ENCODE measurements around the gene SPTBN1.

DNA sequence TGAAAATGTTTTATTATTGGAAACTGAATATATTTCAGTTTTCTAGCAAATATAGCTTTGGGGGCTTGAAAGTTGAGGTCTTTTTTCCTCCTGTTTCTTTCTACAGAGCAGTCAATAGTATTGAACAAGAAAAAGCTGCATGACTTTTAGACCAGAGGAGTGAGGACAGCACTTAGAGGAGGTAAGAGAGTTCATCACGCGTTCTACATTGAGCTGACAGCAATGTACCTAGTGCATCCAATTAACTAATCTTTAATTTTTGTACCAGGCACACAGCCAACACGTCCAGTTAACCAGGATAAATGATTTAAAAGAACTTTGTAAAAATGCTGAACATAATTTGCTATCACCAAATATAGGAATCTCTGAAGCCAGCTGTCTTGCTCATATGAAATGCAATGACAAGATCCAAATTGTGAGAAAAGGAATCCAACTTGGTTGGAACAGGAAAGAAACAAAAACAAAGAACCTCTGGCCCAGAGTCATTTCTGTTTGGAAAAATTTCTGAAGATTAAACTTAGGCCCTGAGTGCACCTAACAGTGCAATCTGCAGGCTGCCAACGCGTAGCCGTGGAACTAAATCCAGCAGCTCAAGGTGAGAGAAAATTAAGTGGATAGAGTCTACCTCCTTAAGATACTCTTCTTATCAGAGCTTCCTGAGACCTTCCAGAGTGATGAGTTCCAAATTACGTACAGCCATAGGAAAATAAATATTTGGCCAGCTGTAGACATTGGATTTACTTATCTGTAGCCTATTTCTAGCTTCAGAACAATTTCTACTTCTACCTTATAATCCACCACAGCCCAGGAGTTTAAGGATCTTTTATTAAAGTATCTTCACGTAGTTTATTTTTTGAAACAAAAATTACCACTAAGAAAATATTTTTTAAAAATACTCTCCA is 20.6 kb upstream of the SPTBN1 start:
- TF ChIP-seq YY1 (IDR thresholded peaks at IDR 0.05; ENCODE audit: insufficient read depth, insufficient replicate concordance, low read depth, low read length): no peak
- TF ChIP-seq ZNF720 (CRISPR knock-in tag; IDR thresholded peaks at IDR 0.05): no peak
- no peak for TF ChIP-seq POLR2A (IDR thresholded peaks at IDR 0.05; ENCODE audit: insufficient read depth in 1 of 2, low read depth in 2 of 2, low read length in 2 of 2)
- TF ChIP-seq, protein P1, sequence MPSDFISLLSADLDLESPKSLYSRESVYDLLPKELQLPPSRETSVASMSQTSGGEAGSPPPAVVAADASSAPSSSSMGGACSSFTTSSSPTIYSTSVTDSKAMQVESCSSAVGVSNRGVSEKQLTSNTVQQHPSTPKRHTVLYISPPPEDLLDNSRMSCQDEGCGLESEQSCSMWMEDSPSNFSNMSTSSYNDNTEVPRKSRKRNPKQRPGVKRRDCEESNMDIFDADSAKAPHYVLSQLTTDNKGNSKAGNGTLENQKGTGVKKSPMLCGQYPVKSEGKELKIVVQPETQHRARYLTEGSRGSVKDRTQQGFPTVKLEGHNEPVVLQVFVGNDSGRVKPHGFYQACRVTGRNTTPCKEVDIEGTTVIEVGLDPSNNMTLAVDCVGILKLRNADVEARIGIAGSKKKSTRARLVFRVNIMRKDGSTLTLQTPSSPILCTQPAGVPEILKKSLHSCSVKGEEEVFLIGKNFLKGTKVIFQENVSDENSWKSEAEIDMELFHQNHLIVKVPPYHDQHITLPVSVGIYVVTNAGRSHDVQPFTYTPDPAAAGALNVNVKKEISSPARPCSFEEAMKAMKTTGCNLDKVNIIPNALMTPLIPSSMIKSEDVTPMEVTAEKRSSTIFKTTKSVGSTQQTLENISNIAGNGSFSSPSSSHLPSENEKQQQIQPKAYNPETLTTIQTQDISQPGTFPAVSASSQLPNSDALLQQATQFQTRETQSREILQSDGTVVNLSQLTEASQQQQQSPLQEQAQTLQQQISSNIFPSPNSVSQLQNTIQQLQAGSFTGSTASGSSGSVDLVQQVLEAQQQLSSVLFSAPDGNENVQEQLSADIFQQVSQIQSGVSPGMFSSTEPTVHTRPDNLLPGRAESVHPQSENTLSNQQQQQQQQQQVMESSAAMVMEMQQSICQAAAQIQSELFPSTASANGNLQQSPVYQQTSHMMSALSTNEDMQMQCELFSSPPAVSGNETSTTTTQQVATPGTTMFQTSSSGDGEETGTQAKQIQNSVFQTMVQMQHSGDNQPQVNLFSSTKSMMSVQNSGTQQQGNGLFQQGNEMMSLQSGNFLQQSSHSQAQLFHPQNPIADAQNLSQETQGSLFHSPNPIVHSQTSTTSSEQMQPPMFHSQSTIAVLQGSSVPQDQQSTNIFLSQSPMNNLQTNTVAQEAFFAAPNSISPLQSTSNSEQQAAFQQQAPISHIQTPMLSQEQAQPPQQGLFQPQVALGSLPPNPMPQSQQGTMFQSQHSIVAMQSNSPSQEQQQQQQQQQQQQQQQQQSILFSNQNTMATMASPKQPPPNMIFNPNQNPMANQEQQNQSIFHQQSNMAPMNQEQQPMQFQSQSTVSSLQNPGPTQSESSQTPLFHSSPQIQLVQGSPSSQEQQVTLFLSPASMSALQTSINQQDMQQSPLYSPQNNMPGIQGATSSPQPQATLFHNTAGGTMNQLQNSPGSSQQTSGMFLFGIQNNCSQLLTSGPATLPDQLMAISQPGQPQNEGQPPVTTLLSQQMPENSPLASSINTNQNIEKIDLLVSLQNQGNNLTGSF (CRISPR knock-in tag; IDR thresholded peaks at IDR 0.05): no peak
- TF ChIP-seq HCFC1 (IDR thresholded peaks at IDR 0.05; ENCODE audit: low read depth, low read length): no peak
- no peak for TF ChIP-seq CBFB (CRISPR knock-in tag; IDR thresholded peaks at IDR 0.05)
- no peak for TF ChIP-seq UBTF (CRISPR knock-in tag; IDR thresholded peaks at IDR 0.05)
- TF ChIP-seq TMF1 (CRISPR knock-in tag; IDR thresholded peaks at IDR 0.05; ENCODE audit: low read depth): no peak
- no peak for TF ChIP-seq ZNF280B (CRISPR knock-in tag; IDR thresholded peaks at IDR 0.05; ENCODE audit: borderline replicate concordance)
- TF ChIP-seq ELF3 (CRISPR knock-in tag; IDR thresholded peaks at IDR 0.05): no peak
- TF ChIP-seq CEBPB (IDR thresholded peaks at IDR 0.05; ENCODE audit: borderline replicate concordance, low read depth, low read length): no peak
- TF ChIP-seq GABPA (IDR thresholded peaks at IDR 0.05; ENCODE audit: low read depth, low read length): no peak
- no peak for TF ChIP-seq GABPA (CRISPR knock-in tag; IDR thresholded peaks at IDR 0.05; ENCODE audit: low read depth)
- no peak for TF ChIP-seq ARNTL (CRISPR knock-in tag; IDR thresholded peaks at IDR 0.05)
